SU-DHL-6 (cell line): Measurements from ENCODE around the gene ZFYVE9.

Experiments
- H2AFZ ChIP-seq: fragments of 200-600 bp; sonication (generic); 2 replicates; pipeline ENCODE4 v1.6.1; 2014; ENCODE audit warnings: low read depth, mild to moderate bottlenecking, moderate library complexity, mixed read lengths, antibody characterized with exemption, low read length; ENCODE audit not compliant: severe bottlenecking
- H3F3A ChIP-seq: fragments of 200-600 bp; shearing (Covaris generic); 2 replicates; pipeline ENCODE4 v1.6.0; 2016; ENCODE audit warnings: antibody characterized with exemption, mild to moderate bottlenecking; ENCODE audit not compliant: insufficient read depth
- H3K27ac ChIP-seq: fragments of 200-600 bp; sonication (generic); 2 replicates; pipeline ENCODE4 v1.5.1; 2016; ENCODE audit warnings: low read depth, mild to moderate bottlenecking, low read length, moderate library complexity, mixed read lengths
- H3K27me3 ChIP-seq: fragments of 200-600 bp; sonication (generic), shearing (Covaris generic); 2 replicates; pipeline ENCODE4 v1.6.0; 2014; ENCODE audit warnings: mild to moderate bottlenecking, low read length
- H3K36me3 ChIP-seq: fragments of 200-600 bp; sonication (generic); 2 replicates; pipeline ENCODE4 v1.6.1; 2014; ENCODE audit warnings: mild to moderate bottlenecking, low read length, mixed read lengths
- H3K4me2 ChIP-seq: fragments of 300-600, 200-600 bp; shearing (Covaris generic), sonication (generic); 2 replicates; pipeline ENCODE4 v1.6.0; 2014; ENCODE audit warnings: low read length, low read depth, mild to moderate bottlenecking; ENCODE audit not compliant: poor library complexity, severe bottlenecking
- H3K4me3 ChIP-seq: fragments of 200-600 bp; sonication (generic); 2 replicates; pipeline ENCODE4 v1.5.1; 2014; ENCODE audit warnings: antibody characterized with exemption, low read length, mild to moderate bottlenecking, mixed read lengths; ENCODE audit not compliant: insufficient read depth, poor library complexity, severe bottlenecking
- H3K79me2 ChIP-seq: fragments of 200-600 bp; sonication (generic); 2 replicates; pipeline ENCODE4 v1.6.1; 2014; ENCODE audit warnings: mild to moderate bottlenecking, low read length, moderate library complexity; ENCODE audit not compliant: insufficient read depth
- H3K9ac ChIP-seq: fragments of 200-600 bp; sonication (generic); 2 replicates; pipeline ENCODE4 v1.7.0; 2014; ENCODE audit warnings: mild to moderate bottlenecking, low read length
- H3K9me2 ChIP-seq: fragments of 200-600 bp; sonication (generic); replicated peaks from 2 replicates; pipeline ENCODE4 v1.6.1; 2014; ENCODE audit warnings: low read length; ENCODE audit not compliant: insufficient read depth
- H3K9me3 ChIP-seq: fragments of 200-600 bp; sonication (generic); 2 replicates; pipeline ENCODE4 v1.6.1; 2014; ENCODE audit warnings: low read length, mixed read lengths; ENCODE audit not compliant: insufficient read depth
- H4K20me1 ChIP-seq: fragments of 200-600 bp; sonication (generic); 2 replicates; pipeline ENCODE4 v1.6.1; 2014; ENCODE audit warnings: low read depth, mild to moderate bottlenecking, antibody characterized with exemption, low read length, moderate library complexity, mixed read lengths
- CTCF ChIP-seq: fragments of 200-600 bp; sonication (generic); IDR thresholded peaks from one replicate; pipeline ENCODE4 v1.5.1; 2017; ENCODE audit warnings: antibody characterized with exemption, mild to moderate bottlenecking, low read length, moderate library complexity; ENCODE audit not compliant: insufficient read depth, poor library complexity, severe bottlenecking
- EZH2phosphoT487 ChIP-seq: fragments of 200-600 bp; sonication (generic), shearing (Covaris generic); conservative IDR thresholded peaks from 2 replicates; pipeline ENCODE4 v1.6.1; 2018; ENCODE audit warnings: mild to moderate bottlenecking, antibody characterized with exemption, low read length, moderate library complexity, mixed read lengths

The ZFYVE9 gene

GRCh38 chr1:52268372-52268771, 126.5 kb downstream of the ZFYVE9 start:
- H2AFZ ChIP-seq, result no peak overlapping the region
- H3K4me3 ChIP-seq, result no peak overlapping the region
- H3K9ac ChIP-seq, result no peak overlapping the region
- H3K9me2 ChIP-seq, result no peaks in the 10 kb centered on the region
- H3K36me3 ChIP-seq, result no peaks in the 10 kb centered on the region
- TF ChIP-seq CTCF (no peak), EZH2phosphoT487 (no peak)
- no peaks in the 10 kb centered on the region for H3K79me2 ChIP-seq
- H3K9me3 ChIP-seq, result no peaks in the 10 kb centered on the region
- no peak overlapping the region for H3K4me2 ChIP-seq
- H3K27me3 ChIP-seq, result no peaks in the 10 kb centered on the region
- H4K20me1 ChIP-seq, result 0 out of 2 replicates have a peak, but pooled peaks cover 3% of the 10 kb centered on the region
- H3K27ac ChIP-seq, result no peak overlapping the region
- no peaks in the 10 kb centered on the region for H3F3A ChIP-seq

- H3K4me2 ChIP-seq, result no peak overlapping the region
- H4K20me1 ChIP-seq, result no peaks in the 10 kb centered on the region
- H3K36me3 ChIP-seq, result no peaks in the 10 kb centered on the region
- no peaks in the 10 kb centered on the region for H3K9me3 ChIP-seq
- TF ChIP-seq EZH2phosphoT487 (no peak), CTCF (no peak)
- no peaks in the 10 kb centered on the region for H3K79me2 ChIP-seq
- no peaks in the 10 kb centered on the region for H3K27me3 ChIP-seq
- H3K9ac ChIP-seq, result no peak overlapping the region
- H3F3A ChIP-seq, result no peaks in the 10 kb centered on the region
- no peaks in the 10 kb centered on the region for H3K9me2 ChIP-seq
- H2AFZ ChIP-seq, result no peak overlapping the region
- no peak overlapping the region for H3K27ac ChIP-seq
- H3K4me3 ChIP-seq, result no peak overlapping the region
These were observed 139.6 kb downstream of the ZFYVE9 start for GRCh38 chr1:52281518-52281917.

- no peak for TF ChIP-seq CTCF
- no peak for TF ChIP-seq EZH2phosphoT487
- Histone ChIP-seq H3K4me3 (no peak overlapping the region), H4K20me1 (no peaks in the 10 kb centered on the region), H3K4me2 (no peak overlapping the region), H3K9me2 (no peaks in the 10 kb centered on the region), H3K27me3 (no peaks in the 10 kb centered on the region), H2AFZ (no peak overlapping the region), H3K9ac (no peak overlapping the region), H3K9me3 (no peaks in the 10 kb centered on the region), H3K79me2 (no peaks in the 10 kb centered on the region), H3F3A (no peaks in the 10 kb centered on the region), H3K36me3 (no peaks in the 10 kb centered on the region), H3K27ac (no peak overlapping the region)
These were observed 146.4 kb downstream of the ZFYVE9 start for GRCh38 chr1:52288286-52288685.
